SJCRH30 (cell line): ENCODE data around the gene ZCCHC4. TPM values are rescaled to one million over a fixed set of nuclear protein-coding genes. Genes with fewer than 3 reads are reported as not detected.

Source experiments
- total RNA-seq: library from RNA; depleted of rRNA; stranded (reverse); fragments of >200 nt; shearing (Covaris generic); gene quantifications from 2 replicates; pipeline ENCODE4 v1.2.3, GENCODE V29; 2014; rRNA removed

The ZCCHC4 gene
- total RNA-seq, 1 experiment from 2014 or later = 20.6 TPM

Other genes starting within 250 kb of the ZCCHC4 start
- 7.3 and 7.6 TPM in 2 replicates for gene SEPSECS, start 152.3 kb upstream of the ZCCHC4 start, total RNA-seq
- gene PI4K2B, start 78.7 kb upstream of the ZCCHC4 start, total RNA-seq = 21.9 and 26.4 TPM in 2 replicates
- gene ANAPC4, start 64.5 kb downstream of the ZCCHC4 start, total RNA-seq = 35.4 and 49.8 TPM in 2 replicates